Measurements from ENCODE around the gene RNF4.
"Not testable (repeated sequence)": the region's sequence is repeated elsewhere in the genome, so short reads cannot be mapped to it uniquely, and the experiment has no call there.

RNF4 gene

GRCh38 chr4:2465032-2465431, 3.9 kb upstream of the RNF4 start:
- Histone ChIP-seq H3K4me2 (ENCODE audit: low read depth, low read length) (no peak overlapping the region), H3K36me3 (replicated peaks; ENCODE audit: insufficient read depth, low read length) (no peaks in the 10 kb centered on the region), H3K9me2 (replicated peaks; ENCODE audit: insufficient read depth, low read length) (no peaks in the 10 kb centered on the region), H3K27me3 (replicated peaks; ENCODE audit: insufficient read depth, low read length) (no peaks in the 10 kb centered on the region), H3K27ac (ENCODE audit: low read length) (no peak overlapping the region), H3K9me3 (replicated peaks; ENCODE audit: insufficient read depth, low read length) (no peaks in the 10 kb centered on the region), H3K79me2 (ENCODE audit: low read length) (peaks cover 27% of the 10 kb centered on the region), H3K4me3 (ENCODE audit: low read length) (no peak overlapping the region), H3F3A (ENCODE audit: insufficient read depth, low read length) (peaks cover 11% of the 10 kb centered on the region; the same call in 1 of the 2 replicates), H3K4me1 (ENCODE audit: low read length) (peaks cover 3% of the 10 kb centered on the region), H4K20me1 (ENCODE audit: insufficient read depth, low read length) (peaks cover 3% of the 10 kb centered on the region), H2AFZ (ENCODE audit: low read length) (no peak overlapping the region), H3K9ac (ENCODE audit: low read length) (no peak overlapping the region)
- no peak for TF ChIP-seq CTCF (IDR thresholded peaks at IDR 0.05; ENCODE audit: low read length)
- no peak for TF ChIP-seq EZH2 (optimal IDR thresholded peaks at IDR 0.05; ENCODE audit: low read depth, low read length)
- TF ChIP-seq EZH2phosphoT487 (IDR thresholded peaks at IDR 0.05; ENCODE audit: low read length): no peak
- DNase-seq: no peak

- not testable (repeated sequence) for H3K9me3 ChIP-seq (replicated peaks; ENCODE audit: insufficient read depth, low read length); H3K4me1 ChIP-seq (ENCODE audit: low read length); H3K27ac ChIP-seq (ENCODE audit: low read length); H3K4me2 ChIP-seq (ENCODE audit: low read depth, low read length); H3K4me3 ChIP-seq (ENCODE audit: low read length); H3K27me3 ChIP-seq (replicated peaks; ENCODE audit: insufficient read depth, low read length); H3K9ac ChIP-seq (ENCODE audit: low read length); H2AFZ ChIP-seq (ENCODE audit: low read length); DNase-seq; H3K36me3 ChIP-seq (replicated peaks; ENCODE audit: insufficient read depth, low read length); H4K20me1 ChIP-seq (ENCODE audit: insufficient read depth, low read length); H3K9me2 ChIP-seq (replicated peaks; ENCODE audit: insufficient read depth, low read length)
- Histone ChIP-seq H3K79me2 (ENCODE audit: low read length) (peaks cover 32% of the 10 kb centered on the region), H3F3A (ENCODE audit: insufficient read depth, low read length) (peaks cover 11% of the 10 kb centered on the region; the same call in 1 of the 2 replicates)
Observed at GRCh38 chr4:2465544-2465943, 3.4 kb upstream of the RNF4 start.

- H3K27ac ChIP-seq (ENCODE audit: low read length): peak overlapping the region; percentile 93
- peaks cover 11% of the 10 kb centered on the region; the same call in 1 of the 2 replicates for H3F3A ChIP-seq (ENCODE audit: insufficient read depth, low read length)
- no peaks in the 10 kb centered on the region for H3K9me3 ChIP-seq (replicated peaks; ENCODE audit: insufficient read depth, low read length)
- peaks cover 71% of the 10 kb centered on the region for H3K79me2 ChIP-seq (ENCODE audit: low read length)
- H3K4me1 ChIP-seq (ENCODE audit: low read length): peaks cover 6% of the 10 kb centered on the region; the same call in 1 of the 2 replicates
- peak; percentile 84 for DNase-seq
- TF ChIP-seq CTCF (IDR thresholded peaks at IDR 0.05; ENCODE audit: low read length) (no peak), EZH2 (optimal IDR thresholded peaks at IDR 0.05; ENCODE audit: low read depth, low read length) (no peak), EZH2phosphoT487 (IDR thresholded peaks at IDR 0.05; ENCODE audit: low read length) (no peak)
- no peaks in the 10 kb centered on the region for H3K27me3 ChIP-seq (replicated peaks; ENCODE audit: insufficient read depth, low read length)
- H4K20me1 ChIP-seq (ENCODE audit: insufficient read depth, low read length): peaks cover 35% of the 10 kb centered on the region
- H3K9me2 ChIP-seq (replicated peaks; ENCODE audit: insufficient read depth, low read length): no peaks in the 10 kb centered on the region
- H3K4me2 ChIP-seq (ENCODE audit: low read depth, low read length): peak overlapping the region; percentile 73
- H3K4me3 ChIP-seq (ENCODE audit: low read length): peak overlapping the region; percentile 99
- H2AFZ ChIP-seq (ENCODE audit: low read length): peak overlapping the region; percentile 42
- peak overlapping the region; percentile 98 for H3K9ac ChIP-seq (ENCODE audit: low read length)
- H3K36me3 ChIP-seq (replicated peaks; ENCODE audit: insufficient read depth, low read length): peaks cover 14% of the 10 kb centered on the region
Observed at GRCh38 chr4:2469192-2469984, 482 bp downstream of the RNF4 start.

- H3K9me3 ChIP-seq (replicated peaks; ENCODE audit: insufficient read depth, low read length): no peaks in the 10 kb centered on the region
- no peaks in the 10 kb centered on the region for H3K27me3 ChIP-seq (replicated peaks; ENCODE audit: insufficient read depth, low read length)
- TF ChIP-seq EZH2 (optimal IDR thresholded peaks at IDR 0.05; ENCODE audit: low read depth, low read length) (no peak), CTCF (IDR thresholded peaks at IDR 0.05; ENCODE audit: low read length) (no peak), EZH2phosphoT487 (IDR thresholded peaks at IDR 0.05; ENCODE audit: low read length) (no peak)
- peaks cover 14% of the 10 kb centered on the region for H3K36me3 ChIP-seq (replicated peaks; ENCODE audit: insufficient read depth, low read length)
- H3K79me2 ChIP-seq (ENCODE audit: low read length): peaks cover 85% of the 10 kb centered on the region
- H3K4me2 ChIP-seq (ENCODE audit: low read depth, low read length): peak overlapping the region; percentile 73
- DNase-seq: no peak
- H3K4me3 ChIP-seq (ENCODE audit: low read length): peak overlapping the region; percentile 99; the same call in 1 of the 2 replicates
- H2AFZ ChIP-seq (ENCODE audit: low read length): no peak overlapping the region
- H4K20me1 ChIP-seq (ENCODE audit: insufficient read depth, low read length): peaks cover 45% of the 10 kb centered on the region
- H3K4me1 ChIP-seq (ENCODE audit: low read length): peaks cover 6% of the 10 kb centered on the region; the same call in 1 of the 2 replicates
- peaks cover 11% of the 10 kb centered on the region; the same call in 1 of the 2 replicates for H3F3A ChIP-seq (ENCODE audit: insufficient read depth, low read length)
- no peak overlapping the region for H3K27ac ChIP-seq (ENCODE audit: low read length)
- no peak overlapping the region for H3K9ac ChIP-seq (ENCODE audit: low read length)
- no peaks in the 10 kb centered on the region for H3K9me2 ChIP-seq (replicated peaks; ENCODE audit: insufficient read depth, low read length)
Observed at GRCh38 chr4:2470791-2471190, 1.9 kb downstream of the RNF4 start.
